ENCODE results near the gene NINJ2.

The NINJ2 gene

GRCh38 chr12:569091-569676, 94.1 kb downstream of the NINJ2 start:
- no peak for DNase-seq (ENCODE audit: low spot score)

GRCh38 chr12:568486-568885, 94.8 kb downstream of the NINJ2 start:
- DNase-seq (ENCODE audit: low spot score) = no peak

- DNase-seq (ENCODE audit: low spot score) = no peak
Observed at GRCh38 chr12:565589-566105, 97.6 kb downstream of the NINJ2 start.

- no peak for DNase-seq (ENCODE audit: low spot score)
Observed at GRCh38 chr12:565161-565560, 98.1 kb downstream of the NINJ2 start.

- no peak for DNase-seq (ENCODE audit: low spot score)
Observed at GRCh38 chr12:563787-564298, 99.4 kb downstream of the NINJ2 start.

GRCh38 chr12:563250-563781, 99.9 kb downstream of the NINJ2 start:
- DNase-seq (ENCODE audit: low spot score) = no peak

GRCh38 chr12:562634-563033, 100.6 kb downstream of the NINJ2 start:
- DNase-seq (ENCODE audit: low spot score) = no peak

GRCh38 chr12:561908-562593, 101.2 kb downstream of the NINJ2 start:
- no peak for DNase-seq (ENCODE audit: low spot score)

- DNase-seq (ENCODE audit: low spot score) = no peak
Observed at GRCh38 chr12:561391-561705, 101.9 kb downstream of the NINJ2 start.

- no peak for DNase-seq (ENCODE audit: low spot score)
Observed at GRCh38 chr12:560691-561390, 102.4 kb downstream of the NINJ2 start.

- no peak for DNase-seq (ENCODE audit: low spot score)
Observed at GRCh38 chr12:559906-560455, 103.3 kb downstream of the NINJ2 start.

GRCh38 chr12:559208-559905, 103.9 kb downstream of the NINJ2 start:
- DNase-seq (ENCODE audit: low spot score) = no peak

- no peak for DNase-seq (ENCODE audit: low spot score)
Observed at GRCh38 chr12:558580-558979, 104.7 kb downstream of the NINJ2 start.

- DNase-seq (ENCODE audit: low spot score) = no peak
Observed at GRCh38 chr12:556498-556897, 106.7 kb downstream of the NINJ2 start.

GRCh38 chr12:554001-554285, 109.3 kb downstream of the NINJ2 start:
- DNase-seq (ENCODE audit: low spot score) = no peak

- DNase-seq (ENCODE audit: low spot score) = no peak
Observed at GRCh38 chr12:553216-554000, 109.8 kb downstream of the NINJ2 start.

- no peak for DNase-seq (ENCODE audit: low spot score)
Observed at GRCh38 chr12:552466-552865, 110.8 kb downstream of the NINJ2 start.

GRCh38 chr12:550473-551260, 112.6 kb downstream of the NINJ2 start:
- no peak for DNase-seq (ENCODE audit: low spot score)

- no peak for DNase-seq (ENCODE audit: low spot score)
Observed at GRCh38 chr12:549476-550082, 113.7 kb downstream of the NINJ2 start.

- DNase-seq (ENCODE audit: low spot score) = no peak
Observed at GRCh38 chr12:547883-548470, 115.3 kb downstream of the NINJ2 start.

Measured in kidney capillary endothelial cell (primary cell).